CD1c-positive myeloid dendritic cell (primary cell): ENCODE measurements around the gene FMO1.
A peak's percentile ranks its signal among the peaks of the same experiment; 100 is the strongest.

Source experiments
- DNase-seq: peaks from one replicate; pipeline ENCODE4 v3.0.0-alpha.2; 2016; ENCODE audit errors: extremely low spot score

Gene FMO1, protein sequence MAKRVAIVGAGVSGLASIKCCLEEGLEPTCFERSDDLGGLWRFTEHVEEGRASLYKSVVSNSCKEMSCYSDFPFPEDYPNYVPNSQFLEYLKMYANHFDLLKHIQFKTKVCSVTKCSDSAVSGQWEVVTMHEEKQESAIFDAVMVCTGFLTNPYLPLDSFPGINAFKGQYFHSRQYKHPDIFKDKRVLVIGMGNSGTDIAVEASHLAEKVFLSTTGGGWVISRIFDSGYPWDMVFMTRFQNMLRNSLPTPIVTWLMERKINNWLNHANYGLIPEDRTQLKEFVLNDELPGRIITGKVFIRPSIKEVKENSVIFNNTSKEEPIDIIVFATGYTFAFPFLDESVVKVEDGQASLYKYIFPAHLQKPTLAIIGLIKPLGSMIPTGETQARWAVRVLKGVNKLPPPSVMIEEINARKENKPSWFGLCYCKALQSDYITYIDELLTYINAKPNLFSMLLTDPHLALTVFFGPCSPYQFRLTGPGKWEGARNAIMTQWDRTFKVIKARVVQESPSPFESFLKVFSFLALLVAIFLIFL

GRCh38 chr1:171248302-171248701, at the start of gene FMO1:
Gene FMO1, plus strand, starts transcription at chr1:171248494. Its CDS starts 9,594 bp downstream, at chr1:171258088.
- DNase-seq, result no peak

- no peak for DNase-seq
Observed at GRCh38 chr1:171204296-171204695, 44.0 kb upstream of the FMO1 start.

GRCh38 chr1:171206204-171206977, 41.9 kb upstream of the FMO1 start:
- DNase-seq, result no peak

DNA sequence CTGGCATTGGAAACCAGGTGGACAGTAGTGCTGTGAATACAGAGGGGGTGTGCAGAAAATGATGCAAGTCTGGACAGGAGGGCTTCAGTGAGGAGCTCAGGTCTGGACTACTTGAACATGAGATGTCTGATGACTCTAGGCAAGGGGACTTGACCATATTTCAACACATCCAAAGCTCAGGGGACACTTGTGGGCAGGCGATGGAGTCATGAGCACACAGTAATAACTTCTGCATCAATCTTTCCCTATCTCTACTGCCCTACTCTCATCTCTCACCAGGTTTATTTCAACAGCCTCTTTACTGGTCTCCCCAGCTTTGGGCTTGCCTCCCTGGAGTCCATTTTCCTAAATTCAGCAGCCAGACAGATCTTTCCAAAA, 41.3 kb upstream of the FMO1 start:
- DNase-seq, result no peak

DNA sequence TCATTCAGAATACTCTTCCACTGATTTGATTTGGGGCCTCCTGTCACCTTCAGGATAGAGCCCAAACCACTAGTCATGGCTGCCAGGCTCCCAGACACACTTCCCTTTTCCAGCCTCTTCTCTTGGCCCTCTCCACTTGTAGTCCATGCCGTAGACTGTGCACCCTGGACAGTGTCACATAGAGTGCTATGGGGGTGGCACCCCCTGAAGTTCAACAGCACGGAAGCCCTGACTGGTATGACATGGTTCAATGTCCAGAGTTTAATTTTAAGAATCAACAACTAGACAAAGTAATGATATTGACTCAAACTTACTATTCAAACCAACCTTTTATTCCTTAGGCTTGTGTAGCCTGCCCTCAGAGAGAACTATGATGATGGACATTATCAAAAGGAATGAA, 40.9 kb upstream of the FMO1 start:
- no peak for DNase-seq

- DNase-seq, result no peak
Observed at GRCh38 chr1:171210355-171210754, 37.9 kb upstream of the FMO1 start.

DNA sequence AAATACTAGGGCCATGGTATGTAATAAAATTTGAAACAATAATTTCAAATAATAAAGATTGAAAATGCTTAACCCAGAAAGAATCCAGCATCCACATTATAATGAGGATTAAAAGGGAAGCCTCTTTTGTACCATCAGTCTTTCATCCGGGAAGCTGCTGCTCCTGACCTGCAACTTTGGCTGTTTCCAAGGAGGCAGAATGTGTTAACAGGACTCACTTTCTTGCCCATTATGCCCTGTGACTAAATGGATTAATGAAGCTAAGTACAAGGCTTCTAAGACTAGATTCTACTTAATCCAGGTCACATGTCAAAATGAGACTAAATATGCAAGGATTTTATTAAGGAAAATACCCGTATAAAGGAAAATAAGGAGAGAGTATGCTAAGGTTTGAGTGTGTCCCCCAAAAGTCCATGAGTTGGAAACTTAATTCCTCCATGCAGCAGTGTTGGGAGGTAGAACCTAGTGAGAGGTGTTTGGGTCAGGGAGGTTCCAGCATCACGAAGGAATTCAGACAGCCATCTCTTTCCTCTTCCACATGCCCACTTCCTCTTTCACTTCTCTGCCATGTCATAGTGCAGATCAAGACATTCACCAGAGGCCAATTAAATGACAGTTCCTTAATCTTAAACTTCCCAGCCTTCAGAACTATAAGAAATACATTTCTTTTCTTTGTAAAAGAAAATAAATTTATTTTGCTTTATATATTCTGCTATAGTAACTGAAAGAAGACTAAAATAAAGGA, 35.5 kb upstream of the FMO1 start:
- peak; percentile 66 for DNase-seq

DNA sequence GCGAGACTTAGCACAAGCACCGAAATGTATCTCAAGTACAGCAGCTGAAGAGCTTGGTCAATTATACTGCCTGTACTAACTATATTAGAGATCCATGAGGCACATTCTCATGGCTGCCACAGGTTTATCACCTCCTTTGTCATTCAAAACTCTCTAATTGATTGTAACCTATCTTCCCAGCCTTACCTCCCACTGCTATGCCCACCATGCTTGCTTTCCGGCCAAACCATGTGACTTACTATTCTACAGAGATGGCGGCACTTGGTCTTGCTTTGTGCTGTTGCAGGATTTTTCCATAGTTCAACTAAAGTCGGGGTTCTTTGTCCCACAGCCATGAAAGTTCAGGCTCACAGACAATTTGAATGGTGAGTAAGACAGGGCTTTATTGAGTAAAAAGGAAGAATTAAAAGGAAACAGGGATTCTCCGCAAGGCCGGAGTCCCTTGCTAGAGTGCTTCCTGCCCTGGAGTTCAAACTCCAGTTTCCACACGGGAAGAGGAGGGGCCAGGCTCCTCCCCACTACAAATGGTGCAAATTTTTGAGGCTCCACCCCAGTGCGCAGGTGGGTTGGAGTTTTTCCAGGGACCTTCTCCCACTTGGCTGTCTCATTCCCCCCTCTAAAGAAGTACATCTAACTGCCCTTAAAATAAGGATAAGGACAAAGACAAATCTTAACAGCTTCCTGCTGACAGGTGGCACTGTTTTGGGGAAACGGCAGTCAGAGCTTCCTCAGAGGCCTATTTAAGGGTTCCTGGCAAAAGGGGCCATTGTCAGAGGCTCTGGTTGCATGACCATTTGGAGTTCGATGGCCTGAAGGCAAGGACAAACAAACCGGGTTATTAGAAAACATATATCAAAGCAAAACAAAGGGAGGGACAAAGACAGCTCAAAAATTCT, 34.5 kb upstream of the FMO1 start:
- DNase-seq, result no peak

- DNase-seq, result no peak
Observed at GRCh38 chr1:171217658-171218443, 30.4 kb upstream of the FMO1 start.

GRCh38 chr1:171218661-171219060, 29.6 kb upstream of the FMO1 start:
- DNase-seq, result no peak

DNA sequence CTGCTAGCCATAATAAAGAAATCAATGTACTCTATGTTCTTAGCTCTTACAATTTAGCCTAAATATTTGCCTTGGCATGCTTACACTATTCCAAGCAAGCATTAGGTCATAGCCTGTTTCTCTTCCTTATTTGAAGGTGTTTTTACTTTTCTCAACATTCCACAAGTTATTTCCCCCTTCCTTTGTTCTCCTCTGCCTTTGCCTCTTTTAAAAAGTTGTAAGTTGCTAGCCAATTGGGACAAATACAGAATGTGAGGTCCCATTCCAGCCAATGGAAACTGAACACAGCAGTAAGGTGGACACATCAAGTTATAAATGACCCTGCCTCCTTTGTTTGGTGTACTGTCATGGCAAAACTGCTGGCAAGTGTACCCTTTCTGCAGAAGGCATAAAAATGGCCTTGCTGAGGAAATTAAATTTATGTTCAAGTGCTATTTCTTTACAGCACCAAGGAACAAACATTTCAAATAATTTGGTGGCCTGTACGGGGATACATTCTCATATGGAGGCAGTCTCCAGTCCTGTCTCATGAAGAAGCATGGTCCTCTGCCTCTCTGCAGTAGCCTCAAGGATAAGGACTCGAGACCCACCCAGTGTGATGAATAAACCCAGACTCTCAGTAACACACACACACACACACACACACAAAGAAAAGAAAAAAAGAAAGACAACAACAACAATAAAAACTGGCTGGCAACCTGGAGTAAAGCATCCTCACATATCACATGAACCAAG, 28.8 kb upstream of the FMO1 start:
- no peak for DNase-seq

DNA sequence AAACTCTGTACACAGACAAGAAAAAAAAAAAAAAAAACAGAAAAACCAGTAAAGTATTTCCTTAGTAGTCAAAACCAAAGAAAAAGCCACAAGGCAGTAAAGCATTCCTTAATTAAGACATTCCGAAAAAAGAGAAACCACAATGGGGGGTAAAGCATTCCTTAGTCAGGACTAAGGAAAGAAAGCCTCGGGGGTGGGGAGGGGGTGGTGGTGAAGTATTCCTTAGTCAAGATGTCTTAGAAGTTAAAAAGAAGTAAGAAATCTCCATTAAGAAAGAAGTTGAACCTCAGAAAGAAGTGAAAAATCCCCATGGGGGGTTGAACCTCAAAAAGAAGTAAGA, 28.2 kb upstream of the FMO1 start:
- no peak for DNase-seq

GRCh38 chr1:171220581-171221054, 27.7 kb upstream of the FMO1 start:
- no peak for DNase-seq

- DNase-seq, result no peak
Observed at GRCh38 chr1:171221665-171222591, 26.4 kb upstream of the FMO1 start.

- DNase-seq, result no peak
Observed at GRCh38 chr1:171222936-171223335, 25.4 kb upstream of the FMO1 start.

DNA sequence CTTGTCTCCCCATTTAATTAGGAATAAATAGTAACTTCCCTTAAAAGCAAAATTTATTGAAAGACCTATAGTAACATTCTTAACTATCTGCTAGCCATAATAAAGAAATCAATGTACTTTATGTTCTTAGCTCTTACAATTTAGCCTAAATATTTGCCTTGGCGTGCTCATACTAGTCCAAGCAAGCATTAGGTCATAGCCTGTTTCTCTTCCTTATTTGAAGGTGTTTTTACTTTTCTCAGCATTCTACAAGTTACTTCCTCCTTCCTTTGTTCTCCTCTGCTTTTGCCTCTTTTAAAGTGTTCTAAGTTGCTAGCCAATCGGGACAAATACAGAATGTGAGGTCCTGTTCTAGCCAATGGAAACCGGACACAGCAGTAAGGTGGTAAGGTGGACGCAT, 24.0 kb upstream of the FMO1 start:
- DNase-seq, result peak; percentile 32

DNA sequence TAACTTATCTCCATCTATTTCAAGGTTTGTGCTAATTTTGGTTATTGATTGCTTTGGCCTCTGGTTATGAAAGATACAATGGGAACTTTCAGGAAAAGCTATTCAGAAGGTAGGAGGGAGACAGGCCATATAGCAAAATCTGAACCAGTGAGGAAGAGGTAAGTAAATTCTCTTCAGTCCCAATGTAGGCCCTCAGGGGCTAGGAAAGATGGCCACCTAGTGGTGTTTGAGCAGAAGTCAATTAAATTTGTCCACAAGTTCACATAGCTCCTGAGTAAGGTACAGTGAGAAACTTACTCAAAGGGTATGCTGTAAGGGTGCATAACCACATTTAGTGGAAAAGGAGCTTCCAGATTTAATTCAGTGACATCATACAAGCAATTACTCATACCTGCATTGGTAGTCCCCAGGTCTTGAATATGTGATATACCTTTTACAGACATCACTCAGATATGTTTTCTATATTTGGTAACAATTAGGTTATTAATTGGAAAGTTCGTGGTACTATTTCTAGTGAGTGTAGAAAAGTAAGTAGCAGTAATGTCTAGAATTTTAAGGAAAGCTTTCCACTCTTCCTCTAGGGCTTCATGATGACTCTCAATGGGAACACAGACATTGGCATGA, 21.4 kb upstream of the FMO1 start:
- DNase-seq, result peak; percentile 58

DNA sequence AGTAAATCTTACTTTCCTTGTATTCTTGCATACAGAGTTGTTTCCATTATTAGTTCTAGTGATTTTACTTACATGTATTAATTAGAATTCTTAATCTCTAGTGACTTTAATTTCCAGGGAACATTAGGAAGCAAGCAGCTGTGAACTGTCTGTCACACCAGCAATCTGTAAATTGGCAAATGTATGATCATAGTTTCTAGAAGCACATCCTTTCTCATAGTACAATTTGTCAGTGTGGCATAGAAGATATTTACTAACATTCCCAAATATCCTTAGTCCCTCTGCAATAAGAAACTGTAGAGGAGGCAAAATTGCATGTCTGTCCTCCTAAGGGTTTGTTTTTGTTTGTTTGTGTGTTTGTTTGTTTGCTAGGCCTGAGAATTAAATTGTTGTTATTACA, 17.0 kb upstream of the FMO1 start:
- no peak for DNase-seq
